GM21619 (cell line): Measurements from ENCODE around the gene KIAA1614.
"Not testable (repeated sequence)": the region's sequence is repeated elsewhere in the genome, so short reads cannot be mapped to it uniquely, and the experiment has no call there.

Source experiments
- ATAC-seq: cut with Tn5 transposase; IDR thresholded peaks from one replicate; pipeline ENCODE4 v1.9.1; 2021; ENCODE audit not compliant: unreplicated experiment

KIAA1614 gene

GRCh38 chr1:180959620-180960019 lies 46.9 kb downstream of the KIAA1614 start:
- not testable (repeated sequence) for ATAC-seq

GRCh38 chr1:180961622-180962021 lies 48.9 kb downstream of the KIAA1614 start:
- ATAC-seq = no peak

- ATAC-seq = no peak
Measured at GRCh38 chr1:180962178-180962577, 49.5 kb downstream of the KIAA1614 start.

GRCh38 chr1:180964056-180964455 lies 51.4 kb downstream of the KIAA1614 start:
- no peak for ATAC-seq

GRCh38 chr1:180964595-180964994 lies 51.9 kb downstream of the KIAA1614 start:
- ATAC-seq = no peak

GRCh38 chr1:180966312-180966711 lies 53.6 kb downstream of the KIAA1614 start:
- ATAC-seq = no peak

GRCh38 chr1:180966744-180967536 lies 54.2 kb downstream of the KIAA1614 start:
- no peak for ATAC-seq

- ATAC-seq = no peak
Measured at GRCh38 chr1:180967558-180967957, 54.9 kb downstream of the KIAA1614 start.

GRCh38 chr1:180968834-180969233 lies 56.1 kb downstream of the KIAA1614 start:
- ATAC-seq = not testable (repeated sequence)

- ATAC-seq = no peak
Measured at GRCh38 chr1:180969434-180969833, 56.7 kb downstream of the KIAA1614 start.

GRCh38 chr1:180970333-180971079 lies 57.8 kb downstream of the KIAA1614 start:
- no peak for ATAC-seq

GRCh38 chr1:180971273-180971997 lies 58.7 kb downstream of the KIAA1614 start:
- ATAC-seq = no peak

- no peak for ATAC-seq
Measured at GRCh38 chr1:180973369-180973768, 60.7 kb downstream of the KIAA1614 start.

GRCh38 chr1:180974236-180974635 lies 61.5 kb downstream of the KIAA1614 start:
- ATAC-seq = no peak

GRCh38 chr1:180975551-180975950 lies 62.9 kb downstream of the KIAA1614 start:
- no peak for ATAC-seq

GRCh38 chr1:180976191-180976590 lies 63.5 kb downstream of the KIAA1614 start:
- no peak for ATAC-seq

- no peak for ATAC-seq
Measured at GRCh38 chr1:180976732-180977357, 64.1 kb downstream of the KIAA1614 start.

GRCh38 chr1:180981596-180982387 lies 69.1 kb downstream of the KIAA1614 start:
- ATAC-seq = peak; percentile 89

- ATAC-seq = no peak
Measured at GRCh38 chr1:180982422-180982821, 69.7 kb downstream of the KIAA1614 start.

GRCh38 chr1:180988253-180988752 lies 75.6 kb downstream of the KIAA1614 start:
- ATAC-seq = no peak
